Activated T-helper 1 cell treated with Interleukin-2 at 50 U/mL for 16 hours (primary cell): Measurements from ENCODE around the gene DCAF8.

Experiments
- DNase-seq: peaks from one replicate; pipeline ENCODE4 v3.0.0-alpha.2; 2020; ENCODE audit warnings: low read depth

Gene DCAF8

GRCh38 chr1:160264795-160265307, 2.5 kb upstream of the DCAF8 start:
- DNase-seq, result no peak

GRCh38 chr1:160261556-160261892, 825 bp downstream of the DCAF8 start:
- peak; percentile 51 for DNase-seq

- DNase-seq, result no peak
Observed at GRCh38 chr1:160260406-160261382, 1.7 kb downstream of the DCAF8 start.

GRCh38 chr1:160258177-160258798, 4.1 kb downstream of the DCAF8 start:
- DNase-seq, result no peak

- no peak for DNase-seq
Observed at GRCh38 chr1:160257411-160258015, 4.8 kb downstream of the DCAF8 start.

GRCh38 chr1:160256396-160257046, 5.8 kb downstream of the DCAF8 start:
- DNase-seq, result no peak

- no peak for DNase-seq
Observed at GRCh38 chr1:160255781-160256300, 6.5 kb downstream of the DCAF8 start.

- DNase-seq, result peak; percentile 18
Observed at GRCh38 chr1:160251687-160252526, 10.4 kb downstream of the DCAF8 start.

- no peak for DNase-seq
Observed at GRCh38 chr1:160251011-160251410, 11.3 kb downstream of the DCAF8 start.

- DNase-seq, result no peak
Observed at GRCh38 chr1:160247053-160247452, 15.3 kb downstream of the DCAF8 start.

GRCh38 chr1:160245434-160245833, 16.9 kb downstream of the DCAF8 start:
- no peak for DNase-seq

GRCh38 chr1:160244209-160244608, 18.1 kb downstream of the DCAF8 start:
- no peak for DNase-seq

- DNase-seq, result no peak
Observed at GRCh38 chr1:160243767-160244166, 18.6 kb downstream of the DCAF8 start.

GRCh38 chr1:160239582-160240299, 22.6 kb downstream of the DCAF8 start:
- no peak for DNase-seq

- no peak for DNase-seq
Observed at GRCh38 chr1:160238408-160238807, 23.9 kb downstream of the DCAF8 start.

GRCh38 chr1:160237558-160237957, 24.8 kb downstream of the DCAF8 start:
- no peak for DNase-seq

GRCh38 chr1:160236806-160237205, 25.5 kb downstream of the DCAF8 start:
- DNase-seq, result no peak

- DNase-seq, result no peak
Observed at GRCh38 chr1:160232911-160233310, 29.4 kb downstream of the DCAF8 start.

- DNase-seq, result no peak
Observed at GRCh38 chr1:160228431-160228830, 33.9 kb downstream of the DCAF8 start.

- no peak for DNase-seq
Observed at GRCh38 chr1:160227561-160227960, 34.8 kb downstream of the DCAF8 start.
